ENCODE results near the gene ENPP7.
"Not testable (repeated sequence)": the region's sequence is repeated elsewhere in the genome, so short reads cannot be mapped to it uniquely, and the experiment has no call there.

ENPP7 gene

DNA sequence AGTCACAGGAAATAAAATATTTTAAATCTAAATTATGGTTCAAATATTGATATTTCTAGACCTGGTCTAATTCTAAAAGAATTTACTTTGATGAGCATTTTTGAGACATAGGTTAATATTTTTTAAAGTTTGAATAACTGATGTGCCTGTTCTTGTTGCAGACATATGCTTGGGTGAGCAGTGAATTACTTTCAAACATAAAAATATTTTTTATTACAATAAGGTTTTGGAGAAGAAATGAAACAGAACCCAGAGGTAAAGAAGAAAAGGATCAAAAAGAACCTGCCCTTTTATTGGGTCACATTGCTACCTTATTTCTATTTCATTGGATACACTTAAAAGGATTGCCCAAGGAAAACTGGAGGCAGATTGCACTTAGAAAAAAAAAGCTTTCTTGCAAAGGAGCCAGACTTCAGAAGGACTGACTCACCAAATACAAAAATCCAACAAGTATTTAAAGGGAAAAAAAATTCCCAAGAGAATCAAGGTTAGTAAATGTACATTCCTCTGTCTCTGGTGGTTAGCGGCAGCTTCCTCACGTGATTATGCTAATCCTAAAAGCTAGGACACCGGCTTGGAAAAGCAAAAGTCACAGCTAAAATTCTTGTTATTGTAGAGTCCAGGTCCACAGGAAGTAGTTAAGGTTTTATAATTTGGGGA is 18.5 kb downstream of the ENPP7 start:
- DNase-seq (ENCODE audit: low read depth in 3 of 3): no peak

DNA sequence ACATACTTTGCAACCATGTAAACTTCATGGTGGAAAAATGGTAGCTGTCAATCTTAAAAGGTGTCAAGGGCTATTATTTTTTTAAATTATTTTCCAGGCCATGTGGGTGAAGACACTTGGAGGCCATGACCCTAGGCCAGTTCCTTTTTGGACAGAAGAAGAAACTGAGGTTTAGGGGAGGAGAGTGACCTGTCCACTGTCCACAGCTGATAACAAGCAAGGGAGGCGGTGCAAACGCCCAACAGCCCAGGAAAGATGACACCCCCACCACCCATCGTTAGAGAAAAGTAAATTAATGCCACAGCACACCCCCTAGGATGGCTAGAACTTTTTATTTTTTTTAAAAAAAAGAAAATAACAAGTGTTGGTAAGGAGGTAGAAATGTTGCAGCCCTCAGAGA is 19.2 kb downstream of the ENPP7 start:
- no peak for DNase-seq (ENCODE audit: low read depth in 3 of 3)

GRCh38 chr17:79750650-79751545 is 20.2 kb downstream of the ENPP7 start:
- no peak for DNase-seq (ENCODE audit: low read depth in 3 of 3)

DNA sequence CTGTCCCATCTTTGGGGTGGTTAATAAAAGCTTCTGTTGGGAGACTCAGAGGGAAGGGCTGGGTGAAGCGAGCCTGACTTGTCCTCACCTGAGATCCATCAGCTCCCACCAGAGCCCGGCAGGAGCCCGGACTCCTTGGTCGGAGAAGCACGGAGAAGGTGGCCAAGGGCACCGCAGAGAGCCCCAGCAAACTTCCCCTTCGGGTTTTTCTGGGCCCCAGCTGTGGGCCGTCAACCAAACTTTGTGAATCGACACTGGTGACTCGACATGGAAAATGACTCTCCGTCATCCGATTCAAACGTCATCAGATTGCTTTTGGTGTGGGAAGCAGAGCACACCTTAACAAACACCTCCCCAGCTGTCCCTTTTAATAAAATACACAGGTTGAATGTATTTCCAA is 21.4 kb downstream of the ENPP7 start:
- DNase-seq (ENCODE audit: low read depth in 3 of 3): peak in 2 of 3 donors; percentile 15 to 18

- DNase-seq (ENCODE audit: low read depth in 3 of 3): no peak
Measured at GRCh38 chr17:79754370-79754769, 23.6 kb downstream of the ENPP7 start.

GRCh38 chr17:79754903-79755302 is 24.2 kb downstream of the ENPP7 start:
- DNase-seq (ENCODE audit: low read depth in 3 of 3): not testable (repeated sequence)

- no peak for DNase-seq (ENCODE audit: low read depth in 3 of 3)
Measured at GRCh38 chr17:79755591-79755990, 24.8 kb downstream of the ENPP7 start.

DNA sequence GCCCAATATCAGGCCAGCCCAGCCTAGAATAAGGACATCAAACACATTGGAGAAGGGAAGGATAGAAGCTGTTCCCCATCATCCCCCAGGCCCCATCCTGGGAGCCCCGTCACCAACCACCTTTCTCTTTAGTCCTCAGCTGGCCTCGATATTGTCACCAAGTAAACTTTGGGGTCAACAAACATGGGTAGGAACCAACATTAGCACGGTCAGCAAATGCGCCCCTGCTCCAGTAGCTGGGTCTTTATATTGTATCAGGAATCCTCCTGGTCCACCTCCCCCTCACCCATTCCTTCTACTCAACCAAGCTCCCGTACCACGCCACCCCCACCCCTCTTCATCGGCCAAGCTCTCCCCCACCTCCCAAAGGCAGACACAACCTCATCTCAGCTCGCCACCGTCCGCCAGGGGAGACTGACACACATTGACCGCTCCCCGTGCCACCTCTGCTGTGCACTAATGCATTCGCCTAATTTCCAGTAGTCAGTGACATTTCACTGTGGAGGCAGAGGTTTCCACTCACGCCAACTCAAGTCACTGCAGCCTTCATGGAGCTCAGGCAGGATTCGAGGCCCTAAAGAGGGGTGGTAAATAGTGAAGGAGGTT is 26.5 kb downstream of the ENPP7 start:
- no peak for DNase-seq (ENCODE audit: low read depth in 3 of 3)

GRCh38 chr17:79758271-79758670 is 27.5 kb downstream of the ENPP7 start:
- no peak for DNase-seq (ENCODE audit: low read depth in 3 of 3)

DNA sequence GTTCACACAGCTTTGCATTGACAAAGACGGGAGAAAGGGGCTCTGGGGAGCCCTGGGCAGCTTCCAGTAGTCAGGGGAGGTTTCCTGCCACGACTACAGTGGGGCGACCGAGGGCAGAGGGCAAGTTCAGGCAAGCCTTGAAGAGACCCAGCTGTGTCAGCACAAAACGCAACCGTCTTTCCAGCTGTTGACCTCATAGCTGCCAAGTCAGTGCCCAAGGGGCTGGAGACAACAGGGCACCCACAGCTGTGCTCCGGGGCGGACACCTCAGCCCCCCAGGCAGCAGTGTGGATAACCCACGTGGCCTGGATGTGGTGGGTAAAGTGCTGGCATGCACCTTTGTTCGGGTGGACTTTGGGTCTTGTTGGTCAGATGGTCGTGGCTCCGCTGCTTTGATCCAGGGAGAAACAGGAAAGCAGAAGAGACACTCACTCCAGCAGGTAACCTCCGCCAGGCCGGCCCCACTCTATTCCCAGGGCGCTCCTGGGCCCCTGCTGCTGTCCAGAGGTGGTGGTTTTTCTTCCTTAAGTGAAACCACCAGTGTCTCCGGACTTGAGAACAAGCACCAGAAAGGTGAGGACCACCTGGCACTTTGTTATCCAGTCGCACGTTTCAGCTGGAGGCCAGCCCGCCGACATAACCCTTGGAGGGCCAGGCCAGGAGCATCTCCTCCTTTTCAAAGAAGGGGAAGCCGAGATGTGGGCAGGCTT is 29.6 kb downstream of the ENPP7 start:
- DNase-seq (ENCODE audit: low read depth in 3 of 3): no peak

- DNase-seq (ENCODE audit: low read depth in 3 of 3): no peak
Measured at GRCh38 chr17:79761894-79762589, 31.3 kb downstream of the ENPP7 start.

DNA sequence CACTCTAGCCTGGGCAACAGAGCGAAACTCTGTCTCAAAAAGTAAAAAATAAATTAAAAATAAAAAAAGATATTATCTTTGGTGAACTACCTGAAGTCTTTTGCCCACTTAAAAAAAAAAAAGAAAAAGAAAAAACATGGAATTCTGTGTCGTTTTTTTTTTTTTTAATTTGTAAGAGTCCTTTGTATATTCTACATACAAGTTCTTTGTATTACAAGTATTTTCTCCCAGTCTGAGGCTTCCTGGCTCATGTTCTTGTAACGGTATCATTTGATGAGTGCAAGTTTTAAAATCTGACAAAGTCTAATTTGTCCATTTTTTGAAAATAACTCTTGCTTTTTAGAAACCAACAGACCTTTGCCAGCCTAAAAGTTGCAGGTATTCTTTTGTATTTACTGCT is 35.0 kb downstream of the ENPP7 start:
- no peak for DNase-seq (ENCODE audit: low read depth in 3 of 3)

DNA sequence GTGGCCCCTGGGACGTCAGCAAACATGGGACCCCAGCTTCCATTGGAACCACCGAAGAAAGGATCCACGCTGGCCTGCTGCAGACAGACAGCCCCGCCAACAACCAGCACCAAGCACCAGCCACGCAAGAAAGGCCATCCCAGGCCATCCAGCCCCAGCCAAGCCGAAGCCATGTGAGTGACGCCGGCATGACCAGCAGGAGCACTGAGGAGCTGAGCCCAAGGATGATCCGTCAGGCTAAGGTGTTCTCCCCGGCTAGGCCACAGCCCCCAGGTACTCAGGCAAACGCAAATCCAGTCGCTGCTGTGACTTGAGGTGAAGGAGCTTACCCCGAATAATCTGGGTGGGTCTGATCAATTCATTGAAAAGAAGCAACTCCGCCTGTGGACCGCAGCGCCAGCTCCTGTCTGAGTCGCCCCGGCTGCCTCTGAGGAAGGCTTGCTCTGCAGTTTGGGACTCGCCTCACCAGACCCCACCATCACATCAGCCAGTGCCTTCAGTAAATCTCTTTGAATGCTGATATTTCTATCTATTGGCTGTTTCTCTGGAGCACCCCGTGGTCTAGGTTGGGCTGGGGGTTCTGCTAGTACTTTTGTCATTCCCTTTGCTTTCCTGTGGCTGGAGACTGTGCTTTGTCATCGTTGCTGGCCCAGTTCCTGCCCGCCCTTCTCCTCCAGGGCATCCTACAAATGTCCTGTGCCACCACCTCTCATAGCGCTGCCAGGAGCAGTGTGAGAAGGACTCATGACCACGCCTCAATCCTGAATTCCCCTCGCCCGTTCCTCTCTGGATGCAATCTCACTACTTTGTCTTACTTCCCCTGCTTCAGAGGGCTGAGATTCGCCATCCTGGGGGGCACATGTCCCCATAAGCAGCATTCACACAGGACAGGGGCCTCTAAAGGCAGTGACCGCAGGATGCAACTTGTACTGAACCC is 39.1 kb downstream of the ENPP7 start:
- DNase-seq (ENCODE audit: low read depth in 3 of 3): no peak

GRCh38 chr17:79771276-79771675 is 40.5 kb downstream of the ENPP7 start:
- no peak for DNase-seq (ENCODE audit: low read depth in 3 of 3)

DNA sequence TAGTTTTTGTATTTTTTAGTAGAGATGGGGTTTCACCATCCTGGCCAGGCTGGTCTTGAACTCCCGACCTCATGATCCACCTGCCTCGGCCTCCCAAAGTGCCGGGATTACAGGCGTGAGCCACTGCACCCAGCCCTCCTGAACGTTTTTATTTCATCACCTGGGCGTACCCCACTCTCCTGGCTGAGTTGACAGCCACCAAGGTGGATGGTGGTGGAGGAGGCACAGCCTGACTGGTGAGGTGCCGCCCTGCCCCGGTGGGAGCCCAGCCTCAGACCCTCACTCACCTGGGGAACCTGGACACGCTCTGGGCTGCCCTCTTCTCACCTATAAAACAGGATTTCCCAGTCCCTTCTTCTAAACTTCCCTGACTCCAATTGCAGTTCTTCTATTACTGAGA is 42.0 kb downstream of the ENPP7 start:
- DNase-seq (ENCODE audit: low read depth in 3 of 3): not testable (repeated sequence)

DNA sequence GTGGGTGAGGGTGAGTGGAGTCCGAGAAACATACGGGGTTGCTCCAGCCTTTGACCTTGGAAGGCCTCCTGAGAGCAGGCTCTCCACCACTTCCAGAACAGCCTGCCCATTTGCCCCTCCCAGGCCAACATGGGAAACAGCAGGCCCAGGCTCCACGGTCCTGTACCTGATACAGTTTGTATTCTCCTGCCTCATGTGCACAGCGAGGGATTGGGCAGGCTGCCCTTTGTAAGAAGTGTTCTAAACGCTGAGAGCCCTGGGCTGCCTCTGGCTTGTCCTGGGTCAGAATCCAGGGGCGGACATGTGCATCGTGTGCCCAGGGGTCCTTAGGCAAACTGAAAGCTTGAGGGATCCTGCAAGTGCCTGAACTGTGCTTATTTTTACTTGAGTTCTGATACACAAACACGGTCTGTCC is 43.8 kb downstream of the ENPP7 start:
- no peak for DNase-seq (ENCODE audit: low read depth in 3 of 3)

- DNase-seq (ENCODE audit: low read depth in 3 of 3): no peak
Measured at GRCh38 chr17:79775632-79776031, 44.9 kb downstream of the ENPP7 start.

GRCh38 chr17:79776376-79777119 is 45.8 kb downstream of the ENPP7 start:
- no peak for DNase-seq (ENCODE audit: low read depth in 3 of 3)

DNA sequence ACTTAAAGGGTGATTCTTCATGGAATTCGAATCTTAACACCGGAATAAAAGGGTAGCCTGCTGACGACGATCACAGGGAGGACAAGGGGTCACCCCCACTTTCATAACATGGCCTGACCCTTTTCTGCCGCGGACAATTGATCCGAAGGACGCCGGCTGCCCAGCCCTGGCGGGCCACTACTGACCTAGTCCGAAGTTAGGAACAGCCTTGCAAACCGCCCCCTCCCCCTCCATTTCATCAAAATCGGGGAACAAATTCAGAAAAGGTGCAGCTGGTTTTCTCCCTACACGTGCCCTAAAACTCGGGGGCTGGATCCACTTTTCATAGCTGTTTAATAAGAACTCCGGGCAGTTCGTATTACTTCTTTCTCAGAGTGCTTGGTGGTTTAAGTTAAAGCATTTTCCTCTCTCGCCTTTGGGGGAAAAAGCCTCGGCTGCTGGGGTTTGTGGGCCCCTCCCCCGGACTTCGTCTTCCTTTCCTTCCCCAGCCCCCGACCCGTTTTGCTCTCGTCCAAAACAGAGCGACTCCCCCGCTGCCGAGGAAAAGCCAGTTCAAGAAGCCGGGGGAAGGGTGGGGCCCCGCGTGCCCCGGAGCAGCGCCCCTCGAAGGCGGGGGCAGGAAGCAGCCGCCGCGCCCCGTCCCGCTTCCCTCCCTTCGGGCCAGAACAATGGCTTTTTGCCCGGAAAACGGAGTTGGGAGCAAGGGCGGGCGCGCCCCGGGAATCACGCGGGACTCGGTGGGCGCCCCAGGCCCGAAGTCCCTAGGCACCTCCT is 46.6 kb downstream of the ENPP7 start:
- DNase-seq (ENCODE audit: low read depth in 3 of 3): no peak

Data from stimulated activated CD4-positive, alpha-beta T cell treated with anti-CD3 and anti-CD28 coated beads, TNF-alpha, amount 100 ng/mL, for 48 hours (primary cell).